Neural cell (in vitro differentiated cells): ENCODE results near the gene CAMKMT.

Experiments
- EP300 ChIP-seq: fragments of 450-650 bp; conservative IDR thresholded peaks from 2 replicates; pipeline ENCODE4 v1.6.1; 2014; ENCODE audit warnings: antibody characterized with exemption, mild to moderate bottlenecking, moderate library complexity; ENCODE audit not compliant: poor library complexity, severe bottlenecking
- EZH2 ChIP-seq: fragments of 200-600, 300-800 bp; shearing (Covaris generic), sonication (generic); IDR thresholded peaks from 2 replicates; pipeline ENCODE4 v1.6.1; 2014; ENCODE audit warnings: antibody characterized with exemption, low read length, borderline replicate concordance, mild to moderate bottlenecking; ENCODE audit not compliant: insufficient read depth, poor library complexity, severe bottlenecking
- MXI1 ChIP-seq: fragments of 450-650 bp; conservative IDR thresholded peaks from 2 replicates; pipeline ENCODE4 v1.6.1; 2014; ENCODE audit warnings: antibody characterized with exemption, mild to moderate bottlenecking; ENCODE audit not compliant: poor library complexity, severe bottlenecking
- POLR2AphosphoS5 ChIP-seq: IDR thresholded peaks from 2 replicates; pipeline ENCODE4 v1.6.1; 2012
- RAD21 ChIP-seq: fragments of 450-650 bp; conservative IDR thresholded peaks from 2 replicates; pipeline ENCODE4 v1.6.1; 2014; ENCODE audit warnings: antibody characterized with exemption, mild to moderate bottlenecking, moderate library complexity
- SMC3 ChIP-seq: fragments of 450-650 bp; conservative IDR thresholded peaks from 2 replicates; pipeline ENCODE4 v1.6.1; 2014; ENCODE audit warnings: antibody characterized with exemption, mild to moderate bottlenecking, moderate library complexity; ENCODE audit not compliant: poor library complexity
- TAF1 ChIP-seq: IDR thresholded peaks from 2 replicates; pipeline ENCODE4 v1.6.1; 2012; ENCODE audit warnings: low read depth
- TF ChIP-seq, protein P1 (sequence below): fragments of 450-650 bp; IDR thresholded peaks from 2 replicates; pipeline ENCODE4 v1.5.1; 2014; ENCODE audit warnings: antibody characterized with exemption, mild to moderate bottlenecking, moderate library complexity; ENCODE audit not compliant: poor library complexity, severe bottlenecking
- TF ChIP-seq, protein P2 (sequence below): IDR thresholded peaks from 2 replicates; pipeline ENCODE4 v1.6.1; 2012; ENCODE audit warnings: borderline replicate concordance

DNA sequence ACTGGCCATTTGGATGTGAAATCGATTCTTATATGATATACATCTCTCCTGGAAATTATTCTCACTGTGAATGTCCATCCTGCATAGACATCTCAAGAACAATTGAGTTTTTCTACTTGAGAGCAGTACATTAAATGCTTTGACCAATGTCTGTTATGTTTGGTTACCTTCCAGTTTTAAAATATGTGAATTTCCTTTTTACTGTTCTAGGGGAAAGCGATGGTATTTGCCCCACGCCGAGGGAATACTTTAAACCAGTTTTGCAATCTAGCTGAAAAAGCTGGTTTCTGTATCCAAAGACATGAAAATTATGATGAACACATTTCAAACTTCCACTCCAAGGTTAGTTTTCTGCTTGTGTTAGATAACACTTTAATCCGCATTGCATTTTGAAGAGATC lies 404.5 kb downstream of the CAMKMT start:
- no peak for TF ChIP-seq POLR2AphosphoS5
- TF ChIP-seq, protein P1, sequence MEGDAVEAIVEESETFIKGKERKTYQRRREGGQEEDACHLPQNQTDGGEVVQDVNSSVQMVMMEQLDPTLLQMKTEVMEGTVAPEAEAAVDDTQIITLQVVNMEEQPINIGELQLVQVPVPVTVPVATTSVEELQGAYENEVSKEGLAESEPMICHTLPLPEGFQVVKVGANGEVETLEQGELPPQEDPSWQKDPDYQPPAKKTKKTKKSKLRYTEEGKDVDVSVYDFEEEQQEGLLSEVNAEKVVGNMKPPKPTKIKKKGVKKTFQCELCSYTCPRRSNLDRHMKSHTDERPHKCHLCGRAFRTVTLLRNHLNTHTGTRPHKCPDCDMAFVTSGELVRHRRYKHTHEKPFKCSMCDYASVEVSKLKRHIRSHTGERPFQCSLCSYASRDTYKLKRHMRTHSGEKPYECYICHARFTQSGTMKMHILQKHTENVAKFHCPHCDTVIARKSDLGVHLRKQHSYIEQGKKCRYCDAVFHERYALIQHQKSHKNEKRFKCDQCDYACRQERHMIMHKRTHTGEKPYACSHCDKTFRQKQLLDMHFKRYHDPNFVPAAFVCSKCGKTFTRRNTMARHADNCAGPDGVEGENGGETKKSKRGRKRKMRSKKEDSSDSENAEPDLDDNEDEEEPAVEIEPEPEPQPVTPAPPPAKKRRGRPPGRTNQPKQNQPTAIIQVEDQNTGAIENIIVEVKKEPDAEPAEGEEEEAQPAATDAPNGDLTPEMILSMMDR: no peak
- TF ChIP-seq EZH2: no peak
- TF ChIP-seq, protein P2, sequence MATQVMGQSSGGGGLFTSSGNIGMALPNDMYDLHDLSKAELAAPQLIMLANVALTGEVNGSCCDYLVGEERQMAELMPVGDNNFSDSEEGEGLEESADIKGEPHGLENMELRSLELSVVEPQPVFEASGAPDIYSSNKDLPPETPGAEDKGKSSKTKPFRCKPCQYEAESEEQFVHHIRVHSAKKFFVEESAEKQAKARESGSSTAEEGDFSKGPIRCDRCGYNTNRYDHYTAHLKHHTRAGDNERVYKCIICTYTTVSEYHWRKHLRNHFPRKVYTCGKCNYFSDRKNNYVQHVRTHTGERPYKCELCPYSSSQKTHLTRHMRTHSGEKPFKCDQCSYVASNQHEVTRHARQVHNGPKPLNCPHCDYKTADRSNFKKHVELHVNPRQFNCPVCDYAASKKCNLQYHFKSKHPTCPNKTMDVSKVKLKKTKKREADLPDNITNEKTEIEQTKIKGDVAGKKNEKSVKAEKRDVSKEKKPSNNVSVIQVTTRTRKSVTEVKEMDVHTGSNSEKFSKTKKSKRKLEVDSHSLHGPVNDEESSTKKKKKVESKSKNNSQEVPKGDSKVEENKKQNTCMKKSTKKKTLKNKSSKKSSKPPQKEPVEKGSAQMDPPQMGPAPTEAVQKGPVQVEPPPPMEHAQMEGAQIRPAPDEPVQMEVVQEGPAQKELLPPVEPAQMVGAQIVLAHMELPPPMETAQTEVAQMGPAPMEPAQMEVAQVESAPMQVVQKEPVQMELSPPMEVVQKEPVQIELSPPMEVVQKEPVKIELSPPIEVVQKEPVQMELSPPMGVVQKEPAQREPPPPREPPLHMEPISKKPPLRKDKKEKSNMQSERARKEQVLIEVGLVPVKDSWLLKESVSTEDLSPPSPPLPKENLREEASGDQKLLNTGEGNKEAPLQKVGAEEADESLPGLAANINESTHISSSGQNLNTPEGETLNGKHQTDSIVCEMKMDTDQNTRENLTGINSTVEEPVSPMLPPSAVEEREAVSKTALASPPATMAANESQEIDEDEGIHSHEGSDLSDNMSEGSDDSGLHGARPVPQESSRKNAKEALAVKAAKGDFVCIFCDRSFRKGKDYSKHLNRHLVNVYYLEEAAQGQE: no peak
- TF ChIP-seq SMC3: no peak
- no peak for TF ChIP-seq MXI1
- TF ChIP-seq EP300: no peak
- TF ChIP-seq RAD21: no peak
- no peak for TF ChIP-seq TAF1
